SHP77 (cell line): ENCODE results near the gene SLC9A1.

ENCODE experiments used
- DNase-seq, 2 experiments: peaks; one replicate each; lab custom pipeline; 2025; lab: John Stamatoyannopoulos, UW

SLC9A1 gene

DNA sequence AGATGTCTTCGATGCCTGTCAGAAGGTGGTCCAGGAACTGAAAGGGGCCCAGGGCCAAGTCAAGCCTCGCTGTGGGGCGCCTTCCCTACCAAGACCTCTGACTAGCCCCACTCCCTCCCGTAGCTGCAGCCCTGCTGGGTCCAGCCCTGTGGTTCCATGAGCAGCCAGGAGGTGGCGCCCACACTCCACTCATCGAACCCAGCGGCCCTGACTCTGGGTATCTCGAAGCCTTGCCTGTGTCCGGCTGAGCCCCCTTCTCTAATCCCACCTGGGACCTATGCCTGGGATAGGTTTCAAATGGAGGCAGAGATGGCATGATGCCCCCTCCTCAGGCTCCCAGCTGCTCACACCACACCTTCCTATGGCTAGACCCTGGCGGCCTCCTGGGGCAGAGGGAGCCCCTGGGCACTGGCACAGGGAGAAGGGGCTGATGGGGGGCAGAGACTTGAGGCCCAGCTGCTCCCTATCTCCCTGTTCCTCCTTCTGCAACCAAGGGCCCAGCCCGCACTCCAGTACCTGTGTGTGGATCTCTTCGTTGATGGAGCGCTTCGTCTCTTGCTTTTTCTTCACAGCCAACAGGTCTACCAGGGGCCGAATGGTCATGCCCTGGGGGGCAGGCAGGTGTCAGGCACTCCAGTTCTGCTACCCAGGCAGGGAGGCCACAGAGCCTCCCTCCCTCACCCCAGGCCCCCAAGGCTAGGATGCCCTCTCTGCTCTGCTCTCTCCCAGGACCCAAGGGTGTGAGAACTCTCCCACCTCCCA lies 52.0 kb downstream of the SLC9A1 start:
- DNase-seq: peak; percentile 26 to 47

DNA sequence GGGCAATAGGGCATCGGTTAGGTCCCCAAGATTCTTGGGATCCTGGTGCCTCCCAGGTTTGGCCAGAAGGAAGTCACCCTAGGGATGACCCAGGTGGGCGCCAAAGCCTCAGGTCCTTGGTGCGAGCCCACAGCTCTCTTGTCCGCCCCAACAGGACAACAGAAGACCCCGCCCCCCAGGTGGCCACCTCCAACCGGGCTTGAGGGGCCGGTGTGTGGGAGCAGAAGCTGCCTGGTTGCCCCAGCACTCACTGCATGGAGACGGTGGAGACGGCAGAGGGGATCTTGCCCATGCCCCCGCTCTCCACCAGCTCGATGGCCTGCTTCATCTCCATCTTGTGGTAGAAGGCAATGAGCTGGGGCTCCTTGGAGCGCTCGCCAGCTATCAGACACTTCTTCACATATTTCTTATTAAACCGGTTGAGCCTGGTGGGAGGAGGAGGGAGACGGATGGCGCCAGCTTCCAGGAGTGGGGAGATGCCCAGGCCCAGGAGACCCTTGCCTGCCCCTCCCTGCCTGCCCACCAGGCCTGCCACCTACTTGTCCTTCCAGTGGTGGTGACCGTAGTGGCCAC lies 52.7 kb downstream of the SLC9A1 start:
- DNase-seq: no peak

DNA sequence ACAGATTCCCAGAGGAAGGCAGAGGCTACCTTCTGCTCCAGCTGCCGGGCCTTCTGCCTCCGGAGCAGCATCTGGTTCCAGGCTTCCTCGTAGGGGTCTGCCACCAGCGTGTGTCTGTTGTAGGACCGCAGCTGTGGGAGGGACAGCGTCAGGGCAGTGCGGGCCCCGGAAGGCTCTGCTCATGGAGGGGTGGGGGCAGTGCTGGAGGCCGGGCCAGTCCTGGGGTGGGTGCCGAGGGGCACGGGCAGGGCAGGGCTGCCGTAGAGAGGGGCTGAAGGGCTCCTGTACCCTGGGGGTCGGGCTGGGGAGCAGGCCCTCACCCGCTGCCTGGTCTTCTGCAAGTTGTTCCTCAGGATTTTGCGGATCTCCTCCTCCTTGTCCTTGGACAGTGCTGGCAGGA lies 53.2 kb downstream of the SLC9A1 start:
- no peak for DNase-seq

DNA sequence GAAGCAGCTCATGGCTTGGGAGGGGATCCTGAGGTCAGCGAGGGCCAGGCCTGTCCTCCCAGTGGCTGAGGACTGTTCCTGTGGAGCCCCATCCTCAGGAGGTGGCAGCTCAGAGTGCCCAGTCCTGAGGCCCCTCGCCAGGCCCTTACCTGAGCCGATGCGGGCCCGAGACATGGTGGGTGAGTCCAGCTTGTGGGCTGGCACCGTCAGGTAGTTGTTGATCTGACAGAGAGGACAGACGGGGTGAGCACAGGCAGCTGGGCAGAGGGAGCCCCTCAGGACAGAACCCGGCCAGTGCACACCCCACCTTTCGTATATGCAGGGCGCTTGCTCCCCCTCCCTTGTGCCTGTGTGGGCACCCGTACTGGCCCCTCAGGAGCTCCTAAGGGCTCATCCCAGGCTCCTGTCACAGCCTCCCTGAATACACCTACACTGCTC lies 53.9 kb downstream of the SLC9A1 start:
- DNase-seq: no peak

DNA sequence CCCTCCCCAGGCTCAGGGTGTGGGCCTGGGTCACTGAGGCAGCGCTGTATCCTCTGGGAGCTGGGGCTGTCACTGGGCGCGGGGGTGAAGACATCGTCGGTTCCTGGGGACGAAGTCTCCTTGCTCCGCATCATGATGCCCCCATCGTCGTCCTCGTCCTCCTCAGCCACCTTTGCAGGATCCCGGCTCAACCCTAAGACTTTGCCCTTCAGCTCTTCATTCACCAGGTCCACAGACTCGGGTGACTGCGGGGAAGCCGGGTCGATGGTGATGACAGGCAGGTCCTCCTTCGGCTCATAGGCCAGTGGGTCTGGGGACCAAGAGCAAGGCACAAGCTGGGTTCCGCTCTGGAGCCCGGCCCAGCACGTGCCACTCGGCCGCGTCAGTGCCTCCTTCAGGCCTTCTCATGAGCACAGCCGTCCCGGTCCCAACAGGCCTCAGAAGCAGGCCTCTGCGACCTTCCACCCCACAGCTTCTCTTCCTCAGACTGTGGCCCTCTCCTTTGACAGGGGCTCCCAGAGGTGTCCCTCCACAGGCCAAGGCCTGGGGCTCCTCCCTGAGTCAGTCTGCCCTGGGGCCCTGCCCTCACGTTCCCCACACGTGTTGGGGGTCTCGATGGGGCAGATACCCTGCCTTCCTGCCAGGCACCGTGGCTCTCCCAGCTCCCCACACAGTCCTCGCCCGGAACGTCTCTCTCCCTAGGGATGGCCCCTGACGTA lies 54.4 kb downstream of the SLC9A1 start:
- no peak for DNase-seq

DNA sequence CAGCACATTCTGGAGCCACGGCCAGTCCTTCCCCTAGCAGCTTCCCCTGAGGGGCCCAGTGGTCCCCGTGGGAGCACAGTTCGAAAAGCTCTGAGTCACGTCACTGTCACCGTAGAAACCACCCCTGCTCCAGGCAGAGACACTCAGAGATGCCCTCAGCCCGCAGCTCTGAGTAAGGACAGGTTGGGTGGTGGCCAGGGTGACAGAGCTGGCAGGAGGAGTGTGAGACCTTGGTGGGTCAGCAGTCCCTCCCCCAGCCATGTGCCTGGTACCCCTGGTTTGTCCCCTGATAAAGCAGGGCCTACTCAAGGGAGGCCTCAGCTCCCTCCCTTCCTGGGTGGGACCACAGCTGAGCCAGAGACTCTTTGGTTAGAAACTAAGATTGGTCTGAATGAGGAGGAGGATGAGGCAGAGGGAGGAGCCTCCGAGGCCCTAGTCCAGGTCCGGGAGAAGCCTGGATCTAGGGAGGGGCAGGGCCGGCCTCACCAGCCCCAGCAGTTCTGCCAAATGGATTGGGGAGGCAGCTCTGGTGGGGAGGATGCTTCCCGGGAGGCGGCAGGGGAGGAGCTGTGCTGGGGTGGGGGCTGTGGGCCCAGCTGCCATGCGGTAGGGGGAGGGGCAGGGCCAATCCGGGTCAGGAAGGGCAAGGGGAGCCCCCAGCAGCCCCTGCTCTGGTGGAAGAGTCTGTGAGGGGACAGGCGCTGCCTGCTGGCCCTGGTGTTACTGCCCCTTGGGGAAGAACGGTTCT lies 55.2 kb downstream of the SLC9A1 start:
- peak in 1 of 2 experiments; percentile 16 for DNase-seq

DNA sequence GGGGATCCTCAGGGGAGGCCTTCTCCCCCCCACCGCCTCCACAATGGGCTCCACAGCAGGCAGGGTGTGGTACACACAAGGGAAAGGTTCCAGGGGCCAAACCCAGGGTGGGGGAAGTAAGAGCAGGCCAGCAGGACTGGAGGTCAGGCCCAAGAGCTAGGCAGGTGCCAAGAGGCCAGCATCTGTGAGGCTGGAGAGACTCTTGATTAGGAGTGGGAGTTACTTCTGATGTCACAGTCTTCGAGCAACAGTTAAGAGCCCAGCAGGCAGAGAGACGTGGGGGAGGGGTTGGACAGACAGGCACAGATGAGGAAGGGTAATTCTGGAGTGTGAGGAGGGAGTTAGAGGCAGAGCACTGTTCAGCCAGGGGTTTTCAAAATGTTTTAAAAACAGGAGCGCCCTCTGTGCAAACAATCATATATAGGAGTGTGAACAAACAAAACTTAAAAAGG lies 55.8 kb downstream of the SLC9A1 start:
- DNase-seq: no peak

DNA sequence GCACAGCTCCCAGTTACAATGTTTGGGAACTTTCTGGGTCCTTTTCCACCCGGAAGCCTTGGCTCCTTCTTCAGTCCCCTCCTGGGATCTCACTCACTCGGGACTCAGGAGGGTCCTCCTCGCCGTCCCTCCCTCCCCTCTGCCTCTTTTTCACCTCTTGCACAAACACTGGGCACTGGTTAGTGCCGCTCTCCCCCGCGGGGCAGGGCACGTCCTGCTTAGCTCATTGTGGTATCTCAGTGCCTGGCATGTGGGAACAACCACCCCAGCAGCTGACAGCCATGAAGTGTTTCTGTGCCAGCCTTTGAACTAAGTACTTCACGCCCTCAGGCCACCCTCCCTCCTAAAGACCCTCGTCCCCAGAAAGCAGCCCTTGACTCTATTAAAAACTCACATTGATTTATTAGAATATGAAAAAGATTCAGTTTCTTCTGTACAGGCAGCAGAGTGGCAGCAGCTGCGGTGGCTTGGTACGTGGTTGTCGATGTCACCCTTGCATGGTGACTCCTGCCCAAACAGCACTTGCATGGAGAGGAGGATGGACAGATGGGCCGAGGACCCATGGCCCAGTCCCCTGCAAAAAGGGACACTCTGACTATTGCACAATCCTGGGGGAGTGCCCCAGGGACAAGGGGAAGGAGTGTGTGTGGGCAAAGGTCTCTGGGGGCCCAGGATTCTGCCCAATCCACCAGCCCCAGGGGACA lies 56.3 kb downstream of the SLC9A1 start:
- DNase-seq: no peak

DNA sequence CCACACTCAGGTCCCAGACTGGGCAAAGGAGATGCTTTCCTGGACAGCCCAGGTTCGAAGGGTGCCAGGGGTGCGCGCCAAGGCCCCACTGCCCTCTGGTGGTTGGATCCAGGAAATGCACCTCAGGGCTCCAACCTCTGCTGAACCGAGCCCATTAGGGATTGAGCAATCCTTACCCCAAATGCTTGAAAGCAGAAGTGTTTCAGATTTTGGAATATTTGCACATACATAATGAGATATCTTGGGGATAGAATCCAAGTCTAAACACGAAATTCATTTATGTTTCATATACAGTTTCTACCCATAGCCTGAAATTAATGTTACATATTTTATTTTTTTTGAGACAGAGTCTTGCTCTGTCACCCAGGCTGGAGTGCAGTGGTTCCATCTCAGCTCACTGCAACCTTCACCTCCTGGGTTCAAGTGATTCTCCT lies 57.4 kb downstream of the SLC9A1 start:
- peak; percentile 39 to 44 for DNase-seq

DNA sequence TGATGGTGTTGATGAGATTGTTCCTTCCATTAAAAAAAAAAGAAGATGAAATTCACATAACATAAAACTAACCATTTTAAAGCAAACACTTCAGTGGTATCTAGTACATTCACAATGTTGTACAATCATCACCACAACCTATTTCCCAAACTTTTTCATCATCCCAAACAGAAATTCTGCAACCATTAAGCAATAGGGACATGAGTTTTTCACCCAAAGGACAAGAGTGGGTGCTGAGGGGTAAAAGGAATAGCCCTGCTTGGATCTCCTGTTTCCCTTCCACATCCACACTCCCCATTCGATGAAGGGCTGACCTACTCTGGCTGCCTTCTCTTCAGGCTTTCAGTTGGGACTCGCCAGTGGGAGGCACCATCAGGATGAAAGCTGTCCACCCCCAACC lies 59.3 kb downstream of the SLC9A1 start:
- DNase-seq: no peak

DNA sequence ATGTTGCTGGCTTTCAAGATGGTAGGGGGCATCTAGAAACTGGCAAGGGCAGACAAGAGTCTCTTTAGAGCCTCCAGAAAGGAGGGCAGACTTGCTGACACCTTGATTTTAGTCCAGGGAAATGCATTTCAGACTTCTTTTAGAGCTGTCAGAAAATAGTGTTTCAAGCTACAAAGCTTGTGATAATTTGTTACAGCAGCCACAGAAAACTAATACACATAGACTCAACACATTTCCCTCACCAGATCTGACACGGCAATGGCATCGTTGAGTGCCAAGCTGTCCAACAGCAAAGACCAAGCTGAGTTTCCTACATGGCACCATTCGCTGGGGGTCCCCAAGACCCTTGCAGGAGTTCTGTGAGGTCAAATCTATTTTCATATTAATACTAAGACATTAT lies 62.0 kb downstream of the SLC9A1 start:
- no peak for DNase-seq

DNA sequence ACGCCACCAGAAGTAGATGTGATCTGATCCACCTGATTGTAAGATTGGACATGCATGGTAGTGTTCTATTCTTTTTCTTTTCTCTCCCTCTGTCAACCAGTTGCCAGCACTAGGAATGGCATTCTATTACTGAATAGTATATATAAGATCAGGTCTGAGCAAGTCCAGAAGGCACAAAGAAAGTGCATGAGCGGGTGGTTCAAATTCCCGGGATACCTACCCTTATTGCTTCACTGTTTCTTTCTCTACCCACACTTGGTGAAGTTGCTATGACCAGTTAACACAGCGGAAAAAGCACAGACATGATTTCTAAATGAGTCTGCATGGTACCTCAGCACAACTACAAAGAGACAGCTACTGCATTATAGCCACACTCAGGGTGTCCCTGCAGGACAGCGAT lies 64.0 kb downstream of the SLC9A1 start:
- no peak for DNase-seq

DNA sequence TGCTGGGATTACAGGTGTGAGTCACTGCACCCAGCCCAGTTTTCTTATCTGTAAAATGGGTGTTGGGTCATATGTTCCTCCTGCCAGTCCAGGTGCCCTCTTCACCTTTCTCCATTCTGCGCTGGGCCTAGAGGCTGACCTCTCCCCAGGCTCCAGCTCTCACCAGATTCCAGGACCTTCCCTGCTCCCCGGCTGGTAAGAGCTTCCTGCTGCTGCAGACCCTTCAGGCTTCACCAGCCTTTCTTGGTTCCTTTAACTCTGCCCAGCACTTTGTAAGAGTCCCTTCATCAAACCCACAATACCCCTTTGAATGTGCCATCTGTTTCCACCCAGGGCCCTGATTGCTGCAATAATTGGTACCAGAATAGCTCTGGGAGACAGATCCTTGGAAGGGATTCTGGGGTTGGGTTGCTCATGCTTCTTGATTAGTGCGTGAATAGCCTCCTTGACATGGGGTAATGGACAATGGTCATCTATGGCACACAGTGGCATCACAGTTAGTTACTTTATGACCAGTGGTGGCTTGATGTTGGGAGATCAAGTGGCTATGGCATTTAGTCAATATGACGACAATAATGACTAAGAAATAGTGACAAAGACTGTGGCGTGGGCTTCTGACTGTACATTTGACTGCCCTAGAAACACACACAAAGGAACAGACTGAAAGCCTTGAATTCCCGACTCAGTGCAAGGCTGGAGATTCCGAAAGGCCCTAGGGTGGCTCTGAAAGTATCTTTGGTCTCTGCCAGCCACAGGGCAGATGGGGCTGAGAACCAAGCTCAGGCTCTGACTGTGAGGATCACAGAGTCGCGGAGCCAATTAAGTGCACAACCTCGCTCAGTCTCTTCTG lies 67.3 kb downstream of the SLC9A1 start:
- no peak for DNase-seq

DNA sequence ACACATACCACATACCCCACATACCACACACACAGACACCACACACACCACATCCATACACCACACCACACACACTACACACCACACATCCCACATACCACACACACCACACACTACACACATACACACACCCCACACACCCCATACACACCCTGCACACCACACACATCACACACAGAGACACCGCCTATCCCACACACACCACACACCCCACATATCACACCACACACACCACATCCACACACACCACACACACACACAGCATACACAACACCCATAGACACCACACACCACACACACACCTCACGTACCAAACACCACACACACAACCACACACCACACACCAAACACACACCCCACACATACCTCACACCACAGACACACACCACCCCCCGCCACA lies 68.3 kb downstream of the SLC9A1 start:
- no peak for DNase-seq

DNA sequence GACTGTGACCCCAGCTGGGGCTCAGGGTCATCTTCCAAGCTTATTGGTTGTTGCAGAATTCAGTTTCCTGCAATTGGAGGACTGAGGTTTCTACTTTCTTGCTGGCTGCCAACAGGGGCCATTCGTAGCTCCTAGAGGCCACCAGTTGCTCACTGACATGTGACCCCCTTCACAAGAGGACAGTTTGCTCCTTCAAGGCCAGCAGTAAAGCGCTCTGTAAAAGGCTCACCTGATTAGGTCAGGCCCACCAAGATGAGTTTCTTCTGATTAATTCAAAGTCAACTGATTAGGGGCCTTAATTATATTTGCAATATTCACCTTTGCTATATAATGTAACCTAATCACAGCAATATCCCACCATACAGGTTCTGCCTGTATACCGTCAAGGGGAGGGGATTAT lies 68.9 kb downstream of the SLC9A1 start:
- DNase-seq: no peak

DNA sequence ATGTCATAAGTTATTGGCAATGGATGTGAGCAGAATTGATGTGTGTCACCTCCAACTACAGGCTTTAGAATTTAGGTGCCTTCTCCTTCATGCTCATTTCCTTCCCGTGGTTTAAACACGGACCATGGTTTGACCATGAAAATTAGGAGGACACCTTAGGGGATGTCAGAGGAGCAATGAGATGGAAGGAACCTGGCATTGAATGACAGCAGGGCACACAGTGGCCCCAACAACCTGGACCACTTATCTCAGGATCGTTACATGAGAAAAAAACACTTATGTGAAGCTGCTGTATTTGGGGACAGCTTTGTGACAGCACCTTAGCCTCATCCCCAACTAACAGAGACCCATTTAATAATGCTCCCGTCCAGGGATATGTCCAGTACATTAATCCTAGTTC lies 70.8 kb downstream of the SLC9A1 start:
- DNase-seq: no peak

DNA sequence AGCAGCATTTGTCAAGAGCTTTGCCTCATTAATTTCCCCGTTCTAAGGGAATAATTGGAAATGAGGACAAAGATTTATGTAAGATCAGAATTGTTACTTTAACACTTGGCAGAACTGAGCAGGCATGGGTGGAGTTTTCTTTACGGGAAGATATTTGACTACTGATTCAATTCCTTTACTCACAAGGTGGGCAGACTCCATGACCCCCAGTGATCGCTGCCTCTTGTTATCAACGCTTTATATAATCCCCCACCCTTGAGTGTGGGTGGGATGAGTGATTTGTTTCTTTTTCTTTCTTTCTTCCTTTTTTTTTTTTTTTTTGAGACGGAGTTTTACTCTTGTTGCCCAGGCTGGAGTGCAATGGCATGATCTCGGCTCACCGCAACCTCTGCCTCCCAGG lies 77.0 kb downstream of the SLC9A1 start:
- DNase-seq: no peak

DNA sequence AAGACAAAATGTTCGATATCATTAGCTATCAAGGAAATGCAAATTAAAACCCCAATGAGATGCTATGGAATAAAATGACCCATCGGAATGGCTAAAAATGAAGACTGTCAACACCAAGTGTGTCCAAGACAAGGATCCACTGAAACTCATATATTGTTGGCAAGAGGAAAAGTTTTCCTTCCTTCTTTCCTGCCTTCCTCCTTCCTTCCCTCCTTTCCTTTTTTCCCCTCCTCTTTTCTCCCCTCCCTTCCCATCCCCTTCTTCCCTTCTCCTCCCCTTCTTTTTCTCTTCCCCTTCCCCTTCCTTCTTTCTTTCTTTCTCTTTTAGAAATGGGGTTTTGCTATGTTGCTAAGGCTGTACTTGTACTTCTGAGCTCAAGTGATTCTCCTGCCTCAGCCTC lies 78.1 kb downstream of the SLC9A1 start:
- DNase-seq: no peak

DNA sequence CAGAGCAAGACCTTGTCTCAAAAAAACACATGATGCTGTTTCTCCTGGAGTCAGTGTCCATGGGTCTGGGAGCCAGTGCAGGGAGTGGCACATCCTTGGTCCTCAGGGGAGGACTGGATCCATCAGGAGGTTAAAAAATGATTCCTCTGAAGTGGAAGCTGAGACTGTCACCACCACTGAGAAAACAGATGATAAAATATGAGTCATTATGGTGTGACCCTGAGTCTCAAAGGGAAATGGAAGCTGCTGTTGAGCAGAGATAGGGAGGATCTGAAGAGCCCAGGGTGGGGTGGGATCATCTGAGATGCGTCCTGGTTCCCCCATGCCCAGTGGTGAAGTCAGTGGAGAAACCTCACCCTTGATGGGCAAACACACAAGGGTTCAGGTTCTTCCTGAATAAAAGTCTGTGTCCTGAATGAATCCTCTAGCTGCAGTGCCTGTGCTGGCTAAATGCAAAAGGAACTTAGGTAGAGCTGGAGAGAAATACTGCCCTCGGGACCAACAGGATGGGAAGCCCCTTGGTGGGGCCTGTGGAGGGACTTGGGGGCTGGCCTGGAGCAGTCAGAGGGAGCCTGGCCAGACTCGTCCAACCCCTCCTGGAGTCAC lies 80.6 kb downstream of the SLC9A1 start:
- no peak for DNase-seq

DNA sequence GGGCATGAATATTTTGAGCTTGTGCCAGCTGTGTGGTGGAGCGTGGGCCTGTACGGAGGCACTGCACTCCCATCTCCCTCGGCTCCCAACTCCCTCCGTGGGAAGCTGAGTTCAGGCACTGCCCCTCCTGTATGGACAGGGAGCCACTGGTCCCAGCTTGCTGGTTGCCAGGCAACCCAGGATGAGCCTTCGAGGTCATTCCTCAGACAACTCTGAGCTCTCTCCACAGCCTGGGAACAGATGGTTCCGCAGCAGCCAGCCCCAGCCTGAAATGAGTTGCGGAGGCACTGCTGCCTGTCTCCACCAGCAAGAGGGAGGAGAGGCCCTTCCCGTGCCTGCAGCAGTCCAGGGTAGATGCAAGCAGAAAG lies 83.9 kb downstream of the SLC9A1 start:
- DNase-seq: peak in 1 of 2 experiments; percentile 12
